HG02970 (cell line): ENCODE results near the gene SLC15A2.
"Not testable (repeated sequence)": the region's sequence is repeated elsewhere in the genome, so short reads cannot be mapped to it uniquely, and the experiment has no call there.

ENCODE experiments used
- ATAC-seq: cut with Tn5 transposase; IDR thresholded peaks from one replicate; pipeline ENCODE4 v1.9.1; 2021; ENCODE audit warnings: mild to moderate bottlenecking, moderate library complexity, moderate number of reproducible peaks; ENCODE audit not compliant: unreplicated experiment, low FRiP score

Gene SLC15A2, protein sequence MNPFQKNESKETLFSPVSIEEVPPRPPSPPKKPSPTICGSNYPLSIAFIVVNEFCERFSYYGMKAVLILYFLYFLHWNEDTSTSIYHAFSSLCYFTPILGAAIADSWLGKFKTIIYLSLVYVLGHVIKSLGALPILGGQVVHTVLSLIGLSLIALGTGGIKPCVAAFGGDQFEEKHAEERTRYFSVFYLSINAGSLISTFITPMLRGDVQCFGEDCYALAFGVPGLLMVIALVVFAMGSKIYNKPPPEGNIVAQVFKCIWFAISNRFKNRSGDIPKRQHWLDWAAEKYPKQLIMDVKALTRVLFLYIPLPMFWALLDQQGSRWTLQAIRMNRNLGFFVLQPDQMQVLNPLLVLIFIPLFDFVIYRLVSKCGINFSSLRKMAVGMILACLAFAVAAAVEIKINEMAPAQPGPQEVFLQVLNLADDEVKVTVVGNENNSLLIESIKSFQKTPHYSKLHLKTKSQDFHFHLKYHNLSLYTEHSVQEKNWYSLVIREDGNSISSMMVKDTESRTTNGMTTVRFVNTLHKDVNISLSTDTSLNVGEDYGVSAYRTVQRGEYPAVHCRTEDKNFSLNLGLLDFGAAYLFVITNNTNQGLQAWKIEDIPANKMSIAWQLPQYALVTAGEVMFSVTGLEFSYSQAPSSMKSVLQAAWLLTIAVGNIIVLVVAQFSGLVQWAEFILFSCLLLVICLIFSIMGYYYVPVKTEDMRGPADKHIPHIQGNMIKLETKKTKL

GRCh38 chr3:121894301-121894990, at the start of gene SLC15A2:
SLC15A2 (plus strand) TSS chr3:121894401; CDS start chr3:121894477, 76 bp downstream.
- ATAC-seq, result no peak

- no peak for ATAC-seq
Measured at GRCh38 chr3:121844892-121845291, 49.3 kb upstream of the SLC15A2 start.

- no peak for ATAC-seq
Measured at GRCh38 chr3:121852256-121852655, 41.9 kb upstream of the SLC15A2 start.

- ATAC-seq, result no peak
Measured at GRCh38 chr3:121855555-121855954, 38.6 kb upstream of the SLC15A2 start.

GRCh38 chr3:121857778-121858177, 36.4 kb upstream of the SLC15A2 start:
- not testable (repeated sequence) for ATAC-seq

DNA sequence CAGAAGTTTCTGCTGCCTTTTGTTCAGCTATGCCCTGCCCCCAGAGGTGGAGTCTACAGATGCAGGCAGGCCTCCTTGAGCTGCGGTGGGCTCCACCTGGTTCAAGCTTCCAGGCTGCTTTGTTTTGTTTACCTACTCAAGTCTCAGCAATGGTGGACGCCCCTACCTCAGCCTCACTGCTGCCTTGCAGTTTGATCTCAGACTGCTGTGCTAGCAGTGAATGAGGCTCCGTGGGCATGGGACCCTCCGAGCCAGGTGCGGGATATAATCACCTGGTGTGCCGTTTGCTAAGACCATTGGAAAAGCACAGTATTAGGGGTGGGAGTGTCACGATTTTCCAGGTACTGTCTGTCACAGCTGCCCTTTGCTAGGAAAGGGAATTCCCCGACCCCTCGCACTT, 31.0 kb upstream of the SLC15A2 start:
- ATAC-seq, result not testable (repeated sequence)

DNA sequence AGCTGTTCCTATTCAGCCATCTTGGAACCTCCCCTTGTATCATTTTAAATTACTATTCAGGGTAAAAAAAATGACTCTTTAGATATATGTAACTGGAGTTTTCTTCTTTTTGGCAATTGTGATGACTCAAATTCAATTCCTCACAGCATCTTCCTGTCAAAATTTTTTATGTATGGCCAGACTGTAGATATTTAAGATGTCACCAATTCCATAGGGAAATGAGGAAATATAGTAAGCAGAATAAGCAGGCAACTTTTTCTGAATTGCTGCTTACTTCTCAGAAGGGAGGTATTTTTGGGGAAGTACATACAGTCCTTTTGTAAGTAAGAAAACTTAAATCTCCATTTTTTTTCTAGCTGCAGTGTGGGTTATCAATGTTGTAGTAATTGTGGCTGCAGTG, 30.4 kb upstream of the SLC15A2 start:
- no peak for ATAC-seq

DNA sequence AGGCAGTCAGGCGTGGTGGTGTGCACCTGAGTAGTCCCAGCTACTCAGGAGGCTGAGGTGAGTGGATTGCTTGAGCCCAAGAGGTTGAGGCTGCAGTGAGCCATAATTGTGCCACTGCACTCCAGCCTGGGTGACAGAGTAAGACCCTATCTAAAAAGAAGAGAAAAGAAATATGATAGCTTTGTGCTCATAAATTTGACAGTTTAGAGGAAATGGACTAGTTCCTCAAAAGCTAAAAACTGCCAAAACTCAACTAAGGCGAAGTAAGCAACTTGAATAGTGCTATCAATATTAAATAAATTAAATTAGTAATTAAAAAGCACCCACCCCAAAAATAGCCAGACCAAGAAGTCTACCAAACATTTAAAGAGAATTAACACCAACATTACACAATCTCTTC, 24.5 kb upstream of the SLC15A2 start:
- no peak for ATAC-seq

GRCh38 chr3:121870717-121871116, 23.5 kb upstream of the SLC15A2 start:
- ATAC-seq, result no peak

GRCh38 chr3:121871430-121871829, 22.8 kb upstream of the SLC15A2 start:
- ATAC-seq, result no peak

DNA sequence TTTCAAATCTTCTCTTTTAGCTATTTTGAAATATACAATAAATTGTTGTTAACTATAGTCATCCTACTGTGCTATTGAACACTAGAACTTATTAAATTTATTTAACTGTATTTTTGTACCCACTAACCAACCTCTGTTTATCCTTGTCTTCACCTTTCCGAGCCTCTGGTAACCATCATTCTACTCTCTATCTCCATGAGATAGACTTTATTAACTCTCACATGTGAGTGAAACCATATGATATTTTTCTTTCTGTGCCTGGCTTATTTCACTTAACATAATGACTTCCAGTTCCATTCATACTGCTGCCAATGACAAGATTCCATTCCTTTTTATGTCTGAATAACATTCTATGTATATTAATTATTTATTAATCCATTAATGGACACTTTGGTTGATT, 15.8 kb upstream of the SLC15A2 start:
- no peak for ATAC-seq

DNA sequence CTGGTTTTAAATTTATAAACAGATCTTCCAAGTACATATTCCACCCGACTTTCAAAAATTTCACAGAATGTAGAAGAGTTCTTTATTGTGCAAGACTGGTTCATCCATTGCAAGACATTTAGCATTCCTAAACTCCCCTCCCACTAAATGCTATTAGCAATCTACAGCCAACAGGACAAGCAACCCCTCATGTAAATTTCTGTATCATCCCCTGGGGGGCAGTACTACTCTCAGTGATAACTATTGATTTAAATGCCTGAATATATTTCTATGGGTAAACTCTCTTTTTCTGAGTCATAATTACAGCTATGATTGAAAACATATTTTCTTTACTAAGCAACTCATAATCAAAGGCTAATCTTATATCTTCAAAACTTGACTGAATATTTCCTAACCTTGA, 10.7 kb upstream of the SLC15A2 start:
- ATAC-seq, result no peak

- no peak for ATAC-seq
Measured at GRCh38 chr3:121885386-121885785, 8.8 kb upstream of the SLC15A2 start.

- no peak for ATAC-seq
Measured at GRCh38 chr3:121895121-121895520, 920 bp downstream of the SLC15A2 start.

GRCh38 chr3:121895736-121896135, 1.5 kb downstream of the SLC15A2 start:
- ATAC-seq, result no peak

DNA sequence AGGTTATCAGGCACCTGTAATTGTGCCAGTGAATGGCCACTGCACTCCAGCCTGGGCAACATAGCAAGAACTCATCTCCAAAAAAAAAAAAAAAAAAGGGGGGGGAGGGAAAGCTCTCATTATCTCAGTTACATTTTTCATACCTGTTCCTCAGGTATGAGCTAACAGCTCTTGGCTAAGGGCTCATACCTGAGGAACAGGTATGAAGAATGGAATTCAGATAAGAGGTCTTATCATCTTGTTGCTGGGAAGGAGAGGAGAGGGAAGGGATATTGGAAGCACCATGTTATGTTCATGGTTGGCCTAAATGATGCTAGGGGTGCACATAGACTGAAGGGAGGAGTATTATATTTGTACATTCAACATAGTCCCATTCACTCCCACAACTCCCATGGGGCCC, 2.6 kb downstream of the SLC15A2 start:
- ATAC-seq, result no peak

DNA sequence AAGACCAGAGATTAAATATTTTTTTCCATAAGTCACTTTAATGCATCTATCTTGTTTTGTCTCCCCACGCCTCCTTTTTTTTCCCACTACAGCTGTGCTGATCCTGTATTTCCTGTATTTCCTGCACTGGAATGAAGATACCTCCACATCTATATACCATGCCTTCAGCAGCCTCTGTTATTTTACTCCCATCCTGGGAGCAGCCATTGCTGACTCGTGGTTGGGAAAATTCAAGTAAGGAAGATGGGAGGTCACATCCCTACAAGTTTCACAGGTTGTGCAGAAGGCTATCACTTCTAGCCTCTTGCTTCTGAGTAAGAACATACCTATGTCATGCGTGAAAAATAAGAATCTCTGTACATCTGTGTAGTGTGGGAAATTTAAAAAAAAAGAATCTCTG, 3.1 kb downstream of the SLC15A2 start:
- ATAC-seq, result no peak

DNA sequence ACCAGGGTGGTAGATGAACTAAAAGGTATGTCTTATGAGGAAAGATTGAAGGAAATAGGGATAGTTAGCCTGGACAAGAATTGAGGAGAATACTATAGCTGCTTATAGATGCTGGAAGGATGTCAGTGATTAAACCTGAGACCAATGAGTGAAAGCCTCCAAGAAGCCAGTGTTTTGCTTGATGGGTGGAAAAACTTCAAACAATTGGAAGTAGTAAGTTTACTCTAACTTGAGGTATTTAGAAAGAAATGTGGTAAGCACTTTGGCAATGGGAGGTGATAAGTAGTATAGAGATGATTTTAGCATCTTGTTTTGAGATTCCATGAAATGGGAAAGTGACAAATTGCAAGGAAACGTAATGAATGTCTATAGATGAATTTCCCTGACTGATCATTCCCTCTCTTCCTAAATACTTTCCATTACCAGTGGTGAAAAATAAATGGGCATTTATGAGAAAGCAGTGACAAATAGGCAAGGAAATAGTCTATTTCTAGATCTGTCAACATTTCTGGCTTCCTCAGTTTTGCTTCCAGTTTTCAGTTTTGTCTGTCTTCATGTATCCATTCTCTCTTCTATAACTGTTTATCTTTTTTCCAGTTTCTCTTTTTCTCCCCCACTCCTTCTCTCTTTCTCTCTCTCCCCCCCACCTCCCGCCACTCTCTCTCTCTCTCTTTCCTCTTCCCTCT, 19.2 kb downstream of the SLC15A2 start:
- no peak for ATAC-seq

DNA sequence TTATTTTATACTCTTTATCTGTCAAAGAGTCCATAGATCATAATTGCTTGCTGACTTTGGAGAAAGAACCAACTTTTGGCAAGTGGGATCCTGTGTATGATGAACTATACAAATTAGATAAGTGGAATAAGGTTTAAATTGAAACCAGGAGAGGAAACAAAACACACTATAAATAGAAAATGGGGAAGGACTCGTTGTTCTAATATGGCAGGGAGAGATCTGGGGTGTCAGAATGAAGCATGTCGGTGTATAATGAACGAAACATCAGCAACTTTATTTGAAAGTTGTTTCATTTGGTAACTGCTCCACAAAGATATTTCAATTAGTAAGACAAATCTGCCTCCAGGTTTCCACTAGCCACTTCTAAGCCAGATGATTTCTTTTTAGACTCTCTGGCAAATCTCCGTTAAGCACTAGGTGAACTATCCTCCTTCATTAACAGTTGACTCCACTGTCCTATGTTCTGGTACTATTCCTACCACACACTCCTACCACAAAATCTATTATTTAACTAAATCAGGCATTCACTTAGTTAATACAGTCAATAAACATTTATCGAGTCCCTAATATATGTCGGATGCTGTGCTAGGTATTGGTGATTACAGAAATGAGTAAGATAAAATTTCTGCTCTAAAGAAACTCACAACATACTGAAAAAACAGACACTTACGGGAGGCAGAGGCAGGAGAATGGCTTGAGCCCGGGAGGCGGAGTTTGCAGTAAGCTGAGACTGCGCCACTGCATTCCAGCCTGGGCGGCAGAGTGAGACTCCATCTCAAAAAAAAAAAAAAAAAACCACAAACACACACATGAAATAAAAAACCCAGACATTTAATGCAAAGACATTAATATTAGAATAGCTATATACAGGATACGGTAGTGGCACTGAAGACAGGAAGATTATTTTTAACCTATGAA, 20.1 kb downstream of the SLC15A2 start:
- no peak for ATAC-seq

DNA sequence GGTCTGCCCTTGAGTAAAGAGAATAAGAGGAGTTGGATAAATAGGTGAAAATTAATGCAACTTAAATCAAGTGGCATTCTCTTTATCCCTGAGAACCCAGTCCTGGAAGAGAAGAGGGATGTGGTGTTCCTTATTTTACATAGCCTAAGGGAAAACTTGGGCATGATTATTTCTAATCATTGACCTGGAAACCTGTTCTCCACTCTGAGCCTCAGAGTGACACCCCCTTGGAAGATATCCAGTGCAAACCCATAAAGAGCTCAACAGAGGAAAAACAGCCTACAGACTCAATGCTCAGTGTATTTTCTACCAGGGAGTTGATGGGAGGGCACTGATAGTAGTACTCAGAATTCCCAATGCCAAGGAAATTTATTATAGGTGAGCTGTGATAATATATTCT, 22.0 kb downstream of the SLC15A2 start:
- ATAC-seq, result no peak
